Stimulated activated CD4-positive, alpha-beta T cell treated with anti-CD3 and anti-CD28 coated beads, Interleukin-2, amount 100 ng/mL, for 24 hours (primary cell): ENCODE measurements around the gene ARAP3.
A peak's percentile ranks its signal among the peaks of the same experiment; 100 is the strongest.
"Not testable (repeated sequence)": the region's sequence is repeated elsewhere in the genome, so short reads cannot be mapped to it uniquely, and the experiment has no call there.

Experiments used
- DNase-seq, 2 donors: peaks; one replicate each; pipeline ENCODE4 v3.0.0-alpha.2; 2020

Gene ARAP3

GRCh38 chr5:141681695-141682641 is at the start of gene ARAP3:
ARAP3 (minus strand) TSS chr5:141682230; CDS start chr5:141680486, 1,744 bp downstream.
- DNase-seq = peak; percentile 47 to 57

DNA sequence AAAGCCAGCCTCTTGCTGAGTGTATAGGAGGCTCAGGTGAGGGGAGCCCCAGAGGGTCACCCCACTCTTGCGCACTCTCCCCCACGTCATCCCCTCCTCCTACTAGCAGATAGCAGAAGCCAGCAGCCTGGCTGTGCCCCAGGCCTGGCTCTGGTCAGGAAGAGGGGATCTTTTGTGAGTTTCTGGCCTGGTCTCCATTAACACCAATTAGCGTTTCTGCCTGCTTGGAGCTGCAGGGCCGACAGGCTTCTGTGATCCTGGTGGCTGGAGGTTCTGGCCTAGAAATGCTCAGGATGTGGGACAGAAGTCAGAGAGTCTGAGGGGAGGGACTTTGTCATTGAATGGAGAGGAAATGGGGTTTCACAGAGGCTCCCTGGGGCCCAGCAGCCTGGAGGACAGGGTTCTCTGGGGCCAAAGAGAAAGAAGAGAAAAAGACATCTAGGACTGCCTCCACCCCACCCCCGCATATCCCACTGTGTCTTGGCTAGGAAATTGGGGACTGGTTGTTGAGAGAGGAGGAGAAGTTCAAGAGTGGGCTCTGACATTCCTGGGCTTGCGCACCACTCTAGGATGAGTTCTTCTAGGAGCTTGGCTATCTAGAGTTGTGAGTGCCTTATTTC is 47.5 kb upstream of the ARAP3 start:
- DNase-seq = no peak

GRCh38 chr5:141725891-141726290 is 43.9 kb upstream of the ARAP3 start:
- no peak for DNase-seq

GRCh38 chr5:141725174-141725573 is 43.1 kb upstream of the ARAP3 start:
- DNase-seq = not testable (repeated sequence)

DNA sequence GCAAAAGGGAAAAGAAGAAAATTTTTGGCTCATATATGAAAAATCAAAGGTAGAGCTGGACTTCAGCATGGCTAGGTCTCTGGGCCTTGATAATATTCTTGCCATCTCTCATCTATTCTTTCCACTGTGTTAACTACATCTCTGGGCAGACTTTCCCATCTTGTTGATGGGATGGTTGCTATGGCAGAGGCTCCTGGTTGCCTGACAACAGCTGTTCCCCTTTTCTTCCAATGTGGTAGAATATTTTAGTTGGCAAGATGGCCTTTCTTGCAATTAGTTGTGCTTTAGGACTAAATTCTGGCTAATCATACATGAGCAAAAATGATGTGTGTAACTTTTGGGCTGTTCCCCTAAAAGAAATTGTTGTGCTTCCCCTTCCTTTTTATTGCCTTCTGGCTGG is 40.2 kb upstream of the ARAP3 start:
- no peak for DNase-seq

GRCh38 chr5:141717043-141717442 is 35.0 kb upstream of the ARAP3 start:
- no peak for DNase-seq

DNA sequence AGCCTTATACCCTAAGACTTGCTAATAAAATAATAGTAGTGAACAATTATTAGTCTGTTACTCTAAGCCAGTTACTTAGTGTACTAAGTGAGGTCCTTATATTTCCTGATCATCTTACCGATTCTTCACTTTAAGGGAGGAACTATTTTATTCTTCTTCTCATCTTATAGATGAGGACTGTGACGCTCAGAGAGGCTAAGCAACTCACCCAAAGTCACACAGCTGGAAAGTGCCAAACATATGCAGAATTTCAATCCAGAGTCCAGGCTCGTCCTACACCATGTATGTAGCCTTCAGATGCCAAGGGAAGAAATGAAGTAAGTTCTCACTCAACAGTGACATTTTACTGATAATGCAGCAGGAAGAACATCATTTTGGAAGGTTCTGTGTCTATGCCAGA is 34.4 kb upstream of the ARAP3 start:
- no peak for DNase-seq

GRCh38 chr5:141716009-141716408 is 34.0 kb upstream of the ARAP3 start:
- no peak for DNase-seq

DNA sequence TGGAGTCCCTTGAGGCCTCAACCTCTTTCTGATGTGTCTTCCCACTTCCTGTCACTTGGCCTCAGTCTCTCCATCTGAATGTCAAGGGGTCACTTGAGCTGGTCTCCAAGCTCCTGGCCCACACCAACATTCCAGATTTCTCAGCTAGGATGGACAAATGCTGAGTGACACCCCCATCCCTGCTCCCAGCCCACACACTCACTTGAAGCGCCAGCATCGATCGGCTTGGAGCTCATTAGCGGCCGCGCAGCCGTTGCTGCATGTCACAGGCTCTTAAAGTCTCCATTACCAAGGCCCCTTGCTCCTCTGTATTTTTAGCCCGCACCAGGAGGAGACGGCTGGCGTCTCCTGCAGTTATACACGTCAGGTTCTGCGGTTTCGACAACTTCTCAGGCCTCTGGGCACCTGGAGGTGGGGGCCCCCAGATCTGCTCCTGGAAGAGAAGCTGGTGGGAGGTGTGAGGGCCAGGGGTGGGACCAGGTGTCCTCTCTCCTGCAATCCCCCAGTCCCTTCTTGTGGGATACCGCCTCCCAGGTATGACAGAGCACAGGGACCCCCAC is 33.4 kb upstream of the ARAP3 start:
- DNase-seq = no peak

GRCh38 chr5:141714542-141715310 is 32.7 kb upstream of the ARAP3 start:
- DNase-seq = no peak

DNA sequence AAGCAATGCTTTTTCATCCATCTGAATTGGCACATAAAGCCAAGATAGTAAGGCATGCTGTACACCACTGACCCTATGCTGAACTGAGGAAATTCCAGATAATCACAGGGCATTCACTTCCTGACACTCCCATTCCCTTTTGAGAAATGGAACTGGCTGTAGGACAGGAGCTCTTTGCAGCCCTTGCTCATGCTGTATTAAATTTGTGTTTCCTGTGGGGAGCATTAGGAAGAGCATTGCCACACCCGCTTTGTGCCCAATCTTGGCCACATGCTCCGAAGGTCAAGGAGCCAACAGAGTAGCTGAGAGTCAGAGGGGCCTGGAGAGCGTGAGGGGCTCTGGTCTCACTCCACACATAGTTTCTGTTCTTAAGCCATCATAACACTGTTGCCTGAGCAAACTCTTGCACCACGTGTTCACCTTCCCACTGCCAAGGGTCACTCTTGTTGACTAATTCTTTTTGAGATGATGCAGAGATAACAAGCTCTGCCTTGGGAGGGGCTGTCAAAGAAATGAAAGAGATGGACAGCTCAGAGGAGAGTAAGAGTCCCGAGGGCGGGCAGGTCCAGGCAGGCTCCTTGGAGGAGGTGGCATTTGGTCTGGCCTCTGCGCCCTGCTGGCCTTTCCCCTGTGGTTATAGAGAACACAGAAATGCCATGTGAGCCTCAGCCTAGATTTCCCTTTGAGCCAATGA is 31.7 kb upstream of the ARAP3 start:
- DNase-seq = no peak

DNA sequence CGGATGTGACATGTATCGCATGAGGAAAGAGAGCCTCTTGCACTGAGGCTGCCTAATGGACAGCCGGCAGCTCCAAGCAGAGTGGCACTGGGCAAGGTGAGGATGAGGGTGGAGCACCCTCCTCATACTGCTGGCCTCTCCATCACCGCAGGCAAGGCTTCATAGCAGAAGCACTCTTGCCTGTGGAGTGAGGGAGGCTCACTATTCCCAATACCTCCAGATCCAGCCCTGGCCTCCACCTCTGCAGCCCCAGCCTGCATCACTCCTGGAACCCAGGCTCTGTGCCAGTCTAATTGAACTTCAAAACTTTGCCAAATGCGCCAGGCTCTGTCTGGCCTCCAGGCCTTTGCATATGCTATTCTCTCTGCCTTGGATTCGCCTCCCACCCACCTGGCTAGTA is 29.7 kb upstream of the ARAP3 start:
- DNase-seq = no peak

- DNase-seq = no peak
Measured at GRCh38 chr5:141709699-141710267, 27.8 kb upstream of the ARAP3 start.

DNA sequence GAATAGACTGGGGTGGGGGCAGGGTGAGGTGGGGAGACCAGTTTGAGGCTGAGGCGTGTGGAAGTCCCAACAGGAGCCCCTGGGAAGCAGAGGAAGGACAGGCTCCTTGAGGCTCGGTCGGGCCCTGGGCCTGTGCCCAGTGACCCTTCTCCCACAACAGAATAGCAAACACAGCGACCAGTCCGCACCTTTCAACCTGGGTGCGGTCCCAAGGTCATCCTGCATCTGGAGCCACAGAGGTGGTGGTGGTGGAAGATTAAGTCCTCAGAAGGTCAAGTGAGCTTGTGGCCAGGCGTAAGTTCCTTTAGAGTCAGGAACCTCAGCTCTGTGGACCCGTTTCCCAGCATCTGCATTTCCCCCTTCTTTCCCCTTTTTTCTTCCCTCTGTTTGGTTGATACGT is 26.0 kb upstream of the ARAP3 start:
- no peak for DNase-seq

- DNase-seq = no peak
Measured at GRCh38 chr5:141707510-141707909, 25.5 kb upstream of the ARAP3 start.

GRCh38 chr5:141706121-141706520 is 24.1 kb upstream of the ARAP3 start:
- no peak for DNase-seq

DNA sequence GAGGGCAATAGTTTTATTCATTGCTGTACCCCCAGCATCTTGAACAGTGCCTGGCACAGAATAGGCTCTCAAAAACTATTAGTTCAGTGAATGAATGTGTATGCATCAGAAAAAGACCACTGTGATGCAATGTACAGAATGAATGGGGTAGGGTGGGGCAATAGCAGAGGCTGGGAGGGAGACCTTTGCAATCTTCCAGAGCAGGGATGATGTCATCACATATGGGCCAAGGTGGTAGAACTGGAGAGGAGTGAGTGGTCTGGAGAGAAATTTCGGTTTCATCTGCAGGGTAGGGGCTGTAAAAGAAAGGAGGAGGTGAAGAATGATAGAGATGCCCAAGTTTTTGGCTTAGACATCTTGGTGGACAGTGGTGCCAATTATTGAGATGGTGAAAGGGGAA is 23.4 kb upstream of the ARAP3 start:
- DNase-seq = no peak

DNA sequence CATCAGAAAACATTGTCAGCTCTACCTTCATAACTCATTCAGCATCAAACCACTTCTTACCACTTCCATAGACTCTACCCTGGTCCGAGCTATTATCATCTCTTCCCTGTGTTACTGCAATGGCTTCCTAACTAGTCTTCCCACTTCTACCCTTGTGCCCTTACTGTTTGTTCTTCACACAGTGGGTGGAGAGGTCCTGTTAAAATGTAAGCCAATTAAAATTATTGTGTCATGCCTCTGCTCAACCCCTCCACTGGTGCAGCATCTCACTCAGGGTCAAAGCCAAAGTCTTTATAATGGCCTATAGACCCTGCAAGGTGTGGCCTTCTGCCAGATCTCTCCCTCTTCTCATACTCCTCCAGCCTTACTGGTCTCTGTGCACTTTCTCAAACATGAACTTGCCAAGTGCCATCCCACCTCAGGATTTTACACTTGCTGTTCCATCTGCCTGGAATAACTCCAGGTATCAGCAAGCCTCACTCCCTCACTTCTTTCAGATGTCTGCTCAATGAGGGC is 22.8 kb upstream of the ARAP3 start:
- DNase-seq = no peak

- no peak for DNase-seq
Measured at GRCh38 chr5:141703133-141703561, 21.1 kb upstream of the ARAP3 start.

DNA sequence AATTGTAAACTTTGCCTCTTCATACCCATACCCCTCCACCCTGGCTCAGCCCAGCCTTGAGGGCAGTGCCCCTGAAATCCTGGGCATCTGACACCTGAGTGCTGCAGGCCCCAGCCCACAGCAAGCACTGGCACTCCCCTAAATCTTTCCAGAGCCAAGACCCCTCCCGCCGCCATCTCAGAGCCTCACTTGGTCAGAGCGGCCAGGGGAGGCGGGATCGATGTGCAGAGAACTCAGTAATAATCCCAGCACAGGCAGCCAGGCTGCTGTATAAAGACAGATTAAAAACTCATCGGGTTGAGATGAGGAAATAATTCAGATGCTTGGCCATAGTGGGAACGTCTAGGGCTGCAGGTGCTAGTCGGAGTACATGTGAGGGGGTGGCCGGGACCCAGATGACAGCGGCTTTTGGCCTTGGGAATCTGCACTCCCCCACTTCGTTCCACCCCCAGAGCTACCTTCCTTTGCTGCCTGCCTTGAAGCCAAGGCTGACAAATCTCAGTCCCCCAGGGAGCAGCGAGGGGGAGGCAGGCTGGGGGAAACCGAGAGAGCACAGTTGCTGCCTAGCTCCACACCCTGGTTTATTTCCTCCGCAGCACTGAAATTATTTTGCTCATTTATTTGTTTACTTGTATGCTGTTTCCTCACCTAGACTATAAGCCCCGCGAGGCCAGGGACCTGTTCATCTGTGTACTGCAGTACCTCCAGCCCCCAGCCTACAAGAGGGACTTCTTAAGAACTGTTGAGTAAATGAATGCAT is 19.5 kb upstream of the ARAP3 start:
- DNase-seq = peak in 1 of 2 donors; percentile 18

GRCh38 chr5:141697586-141697985 is 15.6 kb upstream of the ARAP3 start:
- DNase-seq = no peak
